Erythroblast (primary cell): ENCODE results near the gene C1orf87.

Experiments used
- GATA1 ChIP-seq: IDR thresholded peaks from 2 replicates; pipeline ENCODE4 v1.6.1; 2011; ENCODE audit warnings: low read depth, mild to moderate bottlenecking, control low read depth, low read length, moderate library complexity
- POLR2A ChIP-seq: IDR thresholded peaks from 2 replicates; pipeline ENCODE4 v1.6.1; 2011; ENCODE audit warnings: mild to moderate bottlenecking, low read length

DNA sequence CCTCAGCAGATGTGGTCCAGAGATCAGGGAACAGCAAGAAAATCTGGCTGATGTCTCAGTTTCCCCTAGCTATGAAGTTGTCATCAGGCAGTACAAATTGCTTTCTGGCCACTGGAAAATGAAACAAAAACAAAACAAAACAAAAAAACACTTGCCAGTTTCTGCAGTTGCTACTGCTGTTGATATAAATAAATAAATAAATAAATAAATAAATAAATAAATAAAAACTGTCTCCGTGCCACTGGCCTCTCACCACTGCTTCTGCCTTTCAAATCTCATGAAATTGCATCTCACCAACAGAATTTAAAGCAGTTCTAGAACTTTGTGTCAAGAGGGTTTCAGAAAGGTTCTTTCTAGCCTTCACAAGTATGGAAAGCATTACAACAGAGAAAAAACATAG, 62.9 kb downstream of the C1orf87 start:
- TF ChIP-seq POLR2A (no peak), GATA1 (no peak)
